Amygdala (tissue), 56 donors: Measurements from ENCODE around the gene ANKEF1.

Source experiments
- DNase-seq, 56 donors: peaks; one replicate each; lab custom pipeline; 2025; lab: John Stamatoyannopoulos, UW

The ANKEF1 gene

DNA sequence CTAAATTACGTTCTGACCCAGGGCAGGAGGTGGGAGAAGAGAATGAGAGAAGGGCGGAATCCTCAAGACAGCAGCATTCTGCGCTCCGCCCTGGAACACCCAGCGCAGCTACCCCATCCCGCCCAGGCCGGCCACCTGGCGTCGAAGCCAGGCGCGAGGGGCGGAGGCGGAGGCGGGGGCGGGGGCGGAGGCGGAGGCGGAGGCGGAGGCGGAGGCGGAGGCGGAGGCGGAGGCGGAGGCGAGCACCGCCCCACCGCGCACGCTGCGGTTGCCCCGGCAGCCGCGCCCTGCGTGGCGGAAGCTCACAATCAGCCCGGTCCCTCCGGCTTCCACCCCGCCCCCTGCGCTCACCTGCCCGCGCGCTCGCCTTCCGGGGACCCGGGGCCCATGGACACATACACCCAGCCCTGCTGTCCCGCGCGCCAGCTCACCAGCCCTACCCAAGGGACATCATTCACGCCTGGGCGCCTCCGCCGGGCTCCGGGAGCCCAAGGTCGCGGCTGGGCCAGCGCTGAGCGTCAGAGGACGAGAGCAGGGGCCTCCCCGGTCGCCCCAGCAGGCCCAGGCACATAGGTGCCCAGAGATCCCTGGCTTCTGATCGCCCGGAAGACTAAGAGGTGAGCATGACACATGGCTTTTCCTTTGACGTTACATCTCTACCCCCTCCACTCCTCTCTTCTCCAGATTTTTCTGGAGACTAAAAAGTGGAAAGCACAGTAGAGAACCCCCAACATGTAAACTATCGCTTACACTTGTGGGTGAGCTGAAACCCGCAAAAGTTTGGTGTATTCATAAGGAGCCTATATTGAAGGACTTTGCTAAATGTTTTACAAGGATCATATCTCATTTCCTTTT, at the start of gene ANKEF1:
Gene ANKEF1 (plus strand): TSS at position 271 of the 855 bp plus-strand sequence. CDS start 3,315 bp downstream, outside the sequence.
- DNase-seq, result peak in 43 of 56 donors; percentile 5 to 69 (median 34)

DNA sequence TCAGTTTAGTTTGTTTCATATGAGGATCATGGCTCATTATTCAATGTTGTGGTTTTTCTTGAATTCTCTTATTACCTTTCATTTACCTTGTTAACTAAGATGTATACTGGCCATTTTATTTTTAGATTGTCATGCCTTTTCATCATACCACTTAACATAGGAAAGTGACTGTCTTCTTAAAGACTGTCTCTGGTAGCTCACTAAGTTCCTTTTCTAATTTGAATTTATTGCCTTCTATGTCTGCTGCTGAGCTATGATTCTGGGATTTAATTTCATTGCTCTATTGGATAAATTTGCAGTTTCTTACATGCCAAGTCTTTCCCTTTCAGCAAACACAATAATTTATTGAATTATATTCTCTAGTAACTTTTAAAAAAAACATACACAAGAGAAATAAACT, 49.5 kb upstream of the ANKEF1 start:
- DNase-seq, result no peak

DNA sequence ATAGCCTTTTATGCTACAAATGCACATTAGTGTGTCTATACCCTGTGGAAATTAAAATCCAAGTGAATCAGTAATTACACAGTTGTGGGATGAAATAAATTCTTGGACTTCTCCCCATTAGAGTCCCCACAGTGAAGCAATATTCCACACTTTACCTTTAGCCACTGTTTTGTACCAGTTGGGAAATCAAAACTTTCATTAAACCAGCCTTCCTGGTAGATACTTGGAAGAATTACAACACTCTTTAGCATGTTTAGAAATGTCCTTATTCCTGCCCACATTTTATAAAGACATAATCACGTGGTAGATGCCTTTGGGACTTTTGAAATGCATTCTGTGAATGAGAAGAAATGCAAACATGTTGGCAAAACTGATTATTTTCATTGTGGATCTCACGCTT, 49.0 kb upstream of the ANKEF1 start:
- no peak for DNase-seq

GRCh38 chr20:9989066-9989724, 45.6 kb upstream of the ANKEF1 start:
- no peak for DNase-seq

DNA sequence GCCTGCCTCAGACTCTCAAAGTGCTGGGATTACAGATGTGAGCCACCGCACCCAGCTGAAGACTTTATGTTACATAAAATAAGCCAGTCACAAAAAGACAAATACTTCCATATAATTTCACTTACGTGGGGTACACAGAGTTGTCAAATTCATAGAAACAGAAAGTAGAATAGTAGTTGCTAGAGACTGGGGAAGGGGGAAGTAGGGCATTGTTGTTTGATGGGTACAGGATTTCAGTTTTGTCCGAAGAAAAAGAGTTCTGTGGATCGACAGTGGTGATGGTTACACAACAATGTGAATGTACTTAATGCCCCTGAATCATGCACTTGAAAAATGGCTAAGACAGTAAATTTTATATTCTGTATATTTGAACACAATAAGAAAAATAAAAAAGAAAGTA, 41.6 kb upstream of the ANKEF1 start:
- DNase-seq, result no peak

DNA sequence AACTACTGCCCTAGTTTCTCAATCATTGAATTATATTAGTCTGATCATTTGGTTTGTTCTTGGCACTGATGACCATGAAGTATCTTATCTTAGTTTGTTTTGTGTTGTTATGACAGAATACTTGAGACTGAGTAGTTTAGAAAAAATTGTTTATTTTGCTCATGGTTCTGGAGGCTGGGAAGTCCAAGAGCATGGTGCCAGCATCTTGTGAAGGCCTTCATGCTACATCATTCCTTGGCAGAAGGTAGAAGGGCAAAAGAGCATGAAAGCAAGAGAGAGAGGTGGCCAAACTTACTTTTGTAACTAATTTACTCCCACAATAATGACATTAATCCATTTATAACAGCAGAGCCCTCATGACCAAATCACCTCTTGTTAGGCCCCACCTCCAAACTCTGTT, 40.1 kb upstream of the ANKEF1 start:
- no peak for DNase-seq

DNA sequence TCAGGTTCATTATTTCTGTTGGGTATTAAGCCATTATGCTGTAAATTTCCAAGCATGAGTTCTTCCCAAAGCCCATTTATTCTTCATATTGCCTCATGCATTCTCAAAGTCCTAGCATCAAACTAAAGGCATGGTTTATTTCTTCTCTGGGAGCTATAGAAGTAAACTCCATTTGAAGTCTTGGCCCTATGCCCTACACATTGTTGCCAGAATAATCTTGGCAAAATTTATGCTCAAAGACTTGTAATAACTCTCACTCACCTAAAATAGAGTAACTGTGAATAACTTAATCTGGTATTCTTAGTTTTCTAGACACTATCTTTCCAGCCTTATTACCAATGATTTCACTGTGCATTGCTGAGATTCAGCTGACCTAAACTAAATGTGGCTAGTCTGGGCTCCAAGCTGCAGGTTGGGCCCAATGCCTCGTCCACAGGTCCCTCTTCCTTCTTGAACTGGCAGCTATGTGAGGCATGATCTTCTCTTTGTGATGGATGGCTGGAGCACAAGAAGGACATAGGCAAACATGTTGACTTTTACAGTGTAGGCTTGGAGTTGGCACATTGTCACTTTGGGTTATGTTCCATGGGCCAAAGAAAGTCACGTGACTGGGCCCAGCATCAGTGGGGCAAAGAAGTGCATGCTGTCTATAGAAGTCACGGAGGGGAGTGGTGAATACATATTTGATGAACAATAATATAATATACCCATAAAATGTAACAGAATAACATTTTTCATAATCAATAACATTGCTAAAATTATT, 39.1 kb upstream of the ANKEF1 start:
- no peak for DNase-seq

DNA sequence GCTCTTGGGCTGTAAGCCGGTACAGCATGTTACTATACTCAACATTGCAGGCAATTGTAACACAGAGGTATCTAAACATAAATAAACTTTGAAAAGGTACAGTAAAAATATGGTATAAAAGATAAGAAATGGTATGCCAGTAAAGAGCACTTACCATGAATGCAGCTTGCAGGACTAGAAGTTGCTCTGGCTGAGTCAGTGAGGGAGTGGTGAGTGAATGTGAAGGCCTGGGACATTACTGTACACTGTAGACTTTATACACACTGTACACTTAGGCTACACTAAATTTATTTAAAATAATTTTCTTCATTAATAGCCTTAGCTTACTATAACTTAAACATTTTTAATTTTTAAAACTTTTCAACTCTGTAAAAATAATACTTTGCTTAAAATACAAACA, 37.8 kb upstream of the ANKEF1 start:
- no peak for DNase-seq

- DNase-seq, result peak in 3 of 56 donors; percentile 4 to 35 (median 14)
These were observed 35.1 kb upstream of the ANKEF1 start for GRCh38 chr20:9999645-10000044.

DNA sequence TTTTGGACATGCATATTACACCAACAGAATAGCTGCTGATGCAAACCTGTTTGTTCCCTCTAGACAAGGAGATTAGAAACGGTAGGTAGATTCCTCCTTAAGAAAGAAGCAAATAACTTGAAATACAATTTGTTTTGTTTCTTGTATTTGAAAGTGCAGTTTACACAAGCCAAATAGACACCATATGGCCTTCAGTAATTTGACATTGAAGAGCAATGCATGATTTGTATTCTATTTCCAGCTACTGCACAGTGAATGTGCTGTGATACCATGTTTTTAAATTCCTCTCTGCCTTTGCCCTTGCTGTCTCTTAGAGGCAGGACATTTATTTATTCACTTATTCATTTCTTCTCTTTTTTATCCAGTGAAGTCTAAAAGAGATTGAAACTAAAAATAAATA, 31.9 kb upstream of the ANKEF1 start:
- DNase-seq, result no peak

DNA sequence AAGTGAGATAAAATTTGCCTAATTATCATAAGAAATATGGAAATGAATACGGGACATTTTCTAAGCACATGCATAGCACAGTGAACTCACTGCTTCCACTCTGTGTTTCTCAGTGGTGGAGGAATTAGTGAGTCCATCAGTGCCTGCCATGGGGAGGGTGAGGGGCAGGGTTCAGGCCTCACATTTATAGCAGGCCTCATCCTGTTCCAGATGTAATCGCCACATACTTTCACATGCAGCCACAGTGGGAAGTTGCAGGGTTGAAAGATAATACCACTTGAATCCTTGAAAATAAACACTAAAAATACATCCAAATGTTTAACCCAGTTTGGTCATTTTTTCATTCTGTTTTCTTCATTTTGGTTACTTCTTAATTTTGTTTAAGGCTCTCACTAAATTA, 29.9 kb upstream of the ANKEF1 start:
- no peak for DNase-seq

- DNase-seq, result no peak
These were observed 28.9 kb upstream of the ANKEF1 start for GRCh38 chr20:10005885-10006284.

- DNase-seq, result no peak
These were observed 28.2 kb upstream of the ANKEF1 start for GRCh38 chr20:10006447-10007090.

DNA sequence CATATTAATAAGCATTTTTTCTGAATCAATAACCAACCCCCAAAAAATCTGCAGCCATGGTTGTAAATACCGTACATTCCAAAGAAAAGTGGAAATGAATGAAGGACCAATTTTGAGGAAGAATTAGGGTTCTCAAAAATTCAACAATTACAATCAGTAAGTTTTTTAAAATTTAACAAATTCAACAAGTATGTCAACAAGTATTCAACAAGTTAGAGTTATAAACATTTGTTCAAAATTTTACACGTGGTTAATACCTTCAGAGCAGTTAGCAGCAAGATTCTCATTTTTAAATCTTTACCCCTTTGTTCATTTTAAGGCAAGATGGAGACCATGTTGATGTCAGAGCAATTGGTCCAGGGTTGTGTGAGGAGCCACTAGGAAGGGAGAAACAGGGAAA, 27.6 kb upstream of the ANKEF1 start:
- DNase-seq, result no peak

GRCh38 chr20:10007747-10008146, 27.0 kb upstream of the ANKEF1 start:
- no peak for DNase-seq

- no peak for DNase-seq
These were observed 22.3 kb upstream of the ANKEF1 start for GRCh38 chr20:10012464-10012863.

DNA sequence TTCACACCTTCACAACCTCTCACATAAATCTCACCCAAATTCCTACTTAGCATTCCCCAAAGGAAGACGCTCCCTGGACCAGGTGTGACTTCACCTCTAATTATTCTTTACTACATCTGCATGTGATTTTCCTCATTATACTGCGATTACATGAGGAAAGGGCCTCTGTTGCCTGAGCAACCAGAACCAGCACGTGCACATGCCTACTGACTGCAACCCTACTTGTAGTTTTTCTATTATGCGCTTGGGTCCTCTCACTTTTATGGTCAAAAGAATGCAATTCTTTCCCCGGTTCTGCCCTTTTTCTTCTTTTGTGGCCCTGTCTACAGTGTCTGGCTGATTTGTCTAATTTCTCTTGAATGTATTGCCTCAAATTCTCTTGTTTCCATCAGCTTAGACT, 20.4 kb upstream of the ANKEF1 start:
- DNase-seq, result no peak

DNA sequence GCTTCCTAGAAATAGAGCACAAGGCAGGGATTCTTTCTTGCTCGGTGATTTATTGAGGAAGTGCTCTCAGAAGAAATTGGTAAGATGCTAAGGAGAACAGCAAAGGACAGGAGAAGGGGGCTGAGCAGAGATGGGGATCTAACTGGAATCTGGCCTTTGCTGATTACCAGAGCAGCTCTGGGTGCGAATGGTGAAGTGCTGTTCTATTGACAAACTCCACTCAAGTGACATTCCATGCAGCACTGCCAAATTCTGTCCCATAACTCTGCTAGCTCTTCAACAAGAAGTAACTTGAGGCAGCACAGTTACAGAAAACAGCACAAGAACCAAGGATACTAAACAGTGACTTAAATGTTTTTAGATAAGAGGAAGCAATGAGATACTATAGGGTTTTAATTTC, 13.8 kb upstream of the ANKEF1 start:
- no peak for DNase-seq

GRCh38 chr20:10022625-10023024, 12.2 kb upstream of the ANKEF1 start:
- DNase-seq, result no peak

GRCh38 chr20:10023911-10024310, 10.9 kb upstream of the ANKEF1 start:
- DNase-seq, result no peak
